ENCODE data around the gene ANKS1B.
"Not testable (repeated sequence)": the region's sequence is repeated elsewhere in the genome, so short reads cannot be mapped to it uniquely, and the experiment has no call there.

Gene ANKS1B

GRCh38 chr12:99005601-99006000 lies 979.1 kb downstream of the ANKS1B start:
- no peak for DNase-seq (ENCODE audit: low spot score)

GRCh38 chr12:99004799-99005466 lies 979.8 kb downstream of the ANKS1B start:
- DNase-seq (ENCODE audit: low spot score) = no peak

- DNase-seq (ENCODE audit: low spot score) = no peak
These were observed 982.0 kb downstream of the ANKS1B start for GRCh38 chr12:99002731-99003130.

- DNase-seq (ENCODE audit: low spot score) = no peak
These were observed 982.6 kb downstream of the ANKS1B start for GRCh38 chr12:99002156-99002555.

- DNase-seq (ENCODE audit: low spot score) = no peak
These were observed 985.2 kb downstream of the ANKS1B start for GRCh38 chr12:98999559-98999958.

- peak; percentile 61 for DNase-seq (ENCODE audit: low spot score)
These were observed 985.9 kb downstream of the ANKS1B start for GRCh38 chr12:98998697-98999299.

- DNase-seq (ENCODE audit: low spot score) = no peak
These were observed 986.8 kb downstream of the ANKS1B start for GRCh38 chr12:98997899-98998298.

- DNase-seq (ENCODE audit: low spot score) = no peak
These were observed 994.1 kb downstream of the ANKS1B start for GRCh38 chr12:98990648-98991047.

- DNase-seq (ENCODE audit: low spot score) = no peak
These were observed 999.6 kb downstream of the ANKS1B start for GRCh38 chr12:98985156-98985555.

GRCh38 chr12:98983647-98984046 lies 1001.1 kb downstream of the ANKS1B start:
- DNase-seq (ENCODE audit: low spot score) = no peak

- no peak for DNase-seq (ENCODE audit: low spot score)
These were observed 1004.2 kb downstream of the ANKS1B start for GRCh38 chr12:98980508-98980907.

- no peak for DNase-seq (ENCODE audit: low spot score)
These were observed 1007.5 kb downstream of the ANKS1B start for GRCh38 chr12:98977186-98977585.

- DNase-seq (ENCODE audit: low spot score) = no peak
These were observed 1009.9 kb downstream of the ANKS1B start for GRCh38 chr12:98974767-98975381.

- DNase-seq (ENCODE audit: low spot score) = no peak
These were observed 1011.3 kb downstream of the ANKS1B start for GRCh38 chr12:98973395-98973794.

- DNase-seq (ENCODE audit: low spot score) = no peak
These were observed 1013.8 kb downstream of the ANKS1B start for GRCh38 chr12:98970950-98971349.

GRCh38 chr12:98970210-98970609 lies 1014.5 kb downstream of the ANKS1B start:
- DNase-seq (ENCODE audit: low spot score) = no peak

- no peak for DNase-seq (ENCODE audit: low spot score)
These were observed 1015.8 kb downstream of the ANKS1B start for GRCh38 chr12:98968896-98969295.

GRCh38 chr12:98957135-98957534 lies 1027.6 kb downstream of the ANKS1B start:
- not testable (repeated sequence) for DNase-seq (ENCODE audit: low spot score)

GRCh38 chr12:98955284-98955683 lies 1029.5 kb downstream of the ANKS1B start:
- DNase-seq (ENCODE audit: low spot score) = peak; percentile 73

GRCh38 chr12:98954506-98954905 lies 1030.2 kb downstream of the ANKS1B start:
- DNase-seq (ENCODE audit: low spot score) = no peak

GRCh38 chr12:98951406-98951805 lies 1033.3 kb downstream of the ANKS1B start:
- no peak for DNase-seq (ENCODE audit: low spot score)

GRCh38 chr12:98948343-98948949 lies 1036.3 kb downstream of the ANKS1B start:
- DNase-seq (ENCODE audit: low spot score) = no peak

GRCh38 chr12:98945864-98946263 lies 1038.9 kb downstream of the ANKS1B start:
- no peak for DNase-seq (ENCODE audit: low spot score)
